AML-193 (cell line): ENCODE data around the gene PSPN.
A peak's percentile ranks its signal among the peaks of the same experiment; 100 is the strongest.
"Not testable (repeated sequence)": the region's sequence is repeated elsewhere in the genome, so short reads cannot be mapped to it uniquely, and the experiment has no call there.

Experiments
- DNase-seq, 2 experiments: peaks; one replicate each; lab custom pipeline; 2025; lab: John Stamatoyannopoulos, UW

Gene PSPN

GRCh38 chr19:6402837-6403608 is 27.3 kb upstream of the PSPN start:
- DNase-seq = no peak

- no peak for DNase-seq
These were observed 26.3 kb upstream of the PSPN start for GRCh38 chr19:6402058-6402457.

- not testable (repeated sequence) for DNase-seq
These were observed 24.6 kb upstream of the PSPN start for GRCh38 chr19:6400062-6400944.

- DNase-seq = no peak
These were observed 20.6 kb upstream of the PSPN start for GRCh38 chr19:6396305-6396704.

- no peak for DNase-seq
These were observed 19.1 kb upstream of the PSPN start for GRCh38 chr19:6394831-6395230.

GRCh38 chr19:6393983-6394412 is 18.3 kb upstream of the PSPN start:
- DNase-seq = peak; percentile 35 to 41

- peak; percentile 79 to 85 for DNase-seq
These were observed 17.6 kb upstream of the PSPN start, which contains the start of gene GTF2F1 for GRCh38 chr19:6393074-6393982. Gene GTF2F1 (minus strand): TSS chr19:6393164. CDS start chr19:6392995, 169 bp downstream.

GRCh38 chr19:6392221-6393073 is 16.7 kb upstream of the PSPN start:
- DNase-seq = no peak

GRCh38 chr19:6387372-6387771 is 11.6 kb upstream of the PSPN start:
- DNase-seq = no peak

GRCh38 chr19:6384381-6384780 is 8.6 kb upstream of the PSPN start:
- DNase-seq = no peak

- no peak for DNase-seq
These were observed 7.5 kb upstream of the PSPN start for GRCh38 chr19:6383188-6383587.

GRCh38 chr19:6381030-6381750 is 5.5 kb upstream of the PSPN start:
- no peak for DNase-seq

GRCh38 chr19:6379744-6380143 is 4.0 kb upstream of the PSPN start:
- no peak for DNase-seq

- DNase-seq = no peak
These were observed 2.8 kb upstream of the PSPN start for GRCh38 chr19:6378486-6378885.

- no peak for DNase-seq
These were observed 2.3 kb upstream of the PSPN start for GRCh38 chr19:6378041-6378440.

GRCh38 chr19:6376512-6377190 is 918 bp upstream of the PSPN start:
- DNase-seq = no peak

- DNase-seq = no peak
These were observed 872 bp downstream of the PSPN start for GRCh38 chr19:6374711-6375410.

GRCh38 chr19:6374161-6374709 is 1.5 kb downstream of the PSPN start:
- DNase-seq = no peak

- no peak for DNase-seq
These were observed 2.0 kb downstream of the PSPN start for GRCh38 chr19:6373813-6374108.
